H9 (cell line): Measurements from ENCODE around the gene PELO. TPM values are rescaled to one million over a fixed set of nuclear protein-coding genes. Genes with fewer than 3 reads are reported as not detected.

ENCODE experiments used
- DNase-seq: peaks from one replicate; pipeline ENCODE4 v3.0.0-alpha.2; 2017
- H2AFZ ChIP-seq: one replicate; pipeline ENCODE4 v1.6.1; 2013; ENCODE audit warnings: mild to moderate bottlenecking, low read length, control low read depth, moderate library complexity
- H2AK5ac ChIP-seq: 2 replicates; pipeline ENCODE4 v1.6.1; 2013; ENCODE audit warnings: low read length, control low read depth, mixed read lengths; ENCODE audit not compliant: insufficient read length
- H2BK120ac ChIP-seq: one replicate; pipeline ENCODE4 v1.6.1; 2013; ENCODE audit warnings: low read depth, mild to moderate bottlenecking, low read length, control low read depth, inconsistent platforms; ENCODE audit not compliant: poor library complexity, severe bottlenecking
- H2BK12ac ChIP-seq: 2 replicates; pipeline ENCODE4 v1.6.1; 2013; ENCODE audit warnings: low read length, control low read depth, mixed read lengths, low read depth; ENCODE audit not compliant: insufficient read length
- H2BK15ac ChIP-seq: 2 replicates; pipeline ENCODE4 v1.6.1; 2013; ENCODE audit warnings: low read depth, low read length, control low read depth
- H2BK20ac ChIP-seq: one replicate; pipeline ENCODE4 v1.6.1; 2013; ENCODE audit warnings: low read depth, mild to moderate bottlenecking, low read length, control low read depth, inconsistent platforms; ENCODE audit not compliant: poor library complexity, severe bottlenecking
- H2BK5ac ChIP-seq: 2 replicates; pipeline ENCODE4 v1.6.1; 2013; ENCODE audit warnings: low read length, control low read depth, mixed read lengths; ENCODE audit not compliant: insufficient read length
- H3K14ac ChIP-seq: 2 replicates; pipeline ENCODE4 v1.6.1; 2013; ENCODE audit warnings: low read length, control low read depth; ENCODE audit not compliant: insufficient read depth
- H3K18ac ChIP-seq: 2 replicates; pipeline ENCODE4 v1.6.1; 2013; ENCODE audit warnings: low read depth, mild to moderate bottlenecking, mixed read lengths, low read length, control low read depth; ENCODE audit not compliant: insufficient read length
- H3K23ac ChIP-seq: 2 replicates; pipeline ENCODE4 v1.6.1; 2013; ENCODE audit warnings: low read length, control low read depth, mixed read lengths, low read depth; ENCODE audit not compliant: insufficient read length
- H3K23me2 ChIP-seq: 2 replicates; pipeline ENCODE4 v1.6.1; 2013; ENCODE audit warnings: low read depth, mild to moderate bottlenecking, mixed read lengths, low read length, control low read depth; ENCODE audit not compliant: insufficient read length, poor library complexity, severe bottlenecking
- H3K27ac ChIP-seq: 2 replicates; pipeline ENCODE4 v1.5.1; 2013; ENCODE audit warnings: low read length, control low read depth, mixed read lengths, low read depth; ENCODE audit not compliant: insufficient read length
- H3K27me3 ChIP-seq: 2 replicates; pipeline ENCODE4 v1.6.1; 2013; ENCODE audit warnings: low read length, control low read depth, inconsistent platforms; ENCODE audit not compliant: insufficient read depth
- H3K4ac ChIP-seq: 2 replicates; pipeline ENCODE4 v1.6.1; 2013; ENCODE audit warnings: low read depth, mild to moderate bottlenecking, control low read depth, inconsistent platforms, low read length, moderate library complexity
- H3K4me1 ChIP-seq: 2 replicates; pipeline ENCODE4 v1.6.1; 2013; ENCODE audit warnings: low read length, control low read depth, inconsistent platforms; ENCODE audit not compliant: insufficient read depth
- H3K4me2 ChIP-seq: 2 replicates; pipeline ENCODE4 v1.6.1; 2013; ENCODE audit warnings: low read length, control low read depth, mixed read lengths; ENCODE audit not compliant: insufficient read length, insufficient read depth
- H3K56ac ChIP-seq: 2 replicates; pipeline ENCODE4 v1.6.1; 2013; ENCODE audit warnings: low read depth, mild to moderate bottlenecking, mixed read lengths, low read length, control low read depth; ENCODE audit not compliant: insufficient read length
- H3K79me1 ChIP-seq: 2 replicates; pipeline ENCODE4 v1.6.1; 2013; ENCODE audit warnings: low read depth, mild to moderate bottlenecking, moderate library complexity, low read length, control low read depth, inconsistent platforms; ENCODE audit not compliant: insufficient read depth, poor library complexity, severe bottlenecking
- H3K79me2 ChIP-seq: 2 replicates; pipeline ENCODE4 v1.6.1; 2013; ENCODE audit warnings: low read length, control low read depth, inconsistent platforms; ENCODE audit not compliant: insufficient read depth
- H3K9ac ChIP-seq: 2 replicates; pipeline ENCODE4 v1.6.1; 2013; ENCODE audit warnings: low read length, control low read depth, mixed read lengths; ENCODE audit not compliant: insufficient read length; ENCODE audit errors: extremely low read depth
- H3K9me3 ChIP-seq: one replicate; pipeline ENCODE4 v1.6.1; 2013; ENCODE audit warnings: low read depth, low read length, inconsistent platforms; ENCODE audit not compliant: control insufficient read depth
- H3T11ph ChIP-seq: one replicate; pipeline ENCODE4 v1.6.1; 2013; ENCODE audit warnings: mild to moderate bottlenecking, low read length, control low read depth, inconsistent platforms
- H4K20me1 ChIP-seq: one replicate; pipeline ENCODE4 v1.6.1; 2013; ENCODE audit not compliant: control insufficient read depth, insufficient read length, insufficient read depth
- H4K5ac ChIP-seq: 2 replicates; pipeline ENCODE4 v1.6.1; 2013; ENCODE audit warnings: low read depth, mild to moderate bottlenecking, mixed read lengths, low read length, control low read depth; ENCODE audit not compliant: insufficient read length
- H4K8ac ChIP-seq: replicated peaks from 2 replicates; pipeline ENCODE4 v1.6.1; 2013; ENCODE audit warnings: low read length, control low read depth, mixed read lengths, low read depth; ENCODE audit not compliant: insufficient read length
- H4K91ac ChIP-seq: 2 replicates; pipeline ENCODE4 v1.6.1; 2013; ENCODE audit warnings: low read depth, mild to moderate bottlenecking, moderate library complexity, mixed read lengths, low read length, control low read depth; ENCODE audit not compliant: insufficient read length
- H3K27ac Mint-ChIP-seq, 3 experiments: 2 replicates in 2 of 3; 3 replicates in 1 of 3; pipeline ENCODE4 v1.8.0; 2020 to 2021; ENCODE audit warnings: mixed read lengths in 3 of 3, mild to moderate bottlenecking in 1 of 3, moderate library complexity in 1 of 3
- H3K27me3 Mint-ChIP-seq: 2 replicates; pipeline ENCODE4 v1.8.0; 2021; ENCODE audit warnings: low read depth, mild to moderate bottlenecking, moderate library complexity, mixed read lengths
- H3K36me3 Mint-ChIP-seq, 3 experiments: 2 replicates in 2 of 3; 3 replicates in 1 of 3; pipeline ENCODE4 v1.8.0; 2020 to 2021; ENCODE audit warnings: low read depth in 3 of 3, mixed read lengths in 3 of 3; ENCODE audit not compliant: insufficient read depth in 1 of 3
- H3K4me1 Mint-ChIP-seq, 2 experiments: 2 replicates each; pipeline ENCODE4 v1.8.0; 2020; ENCODE audit warnings: mixed read lengths in 2 of 2
- H3K4me3 Mint-ChIP-seq, 2 experiments: 2 replicates in 1 of 2; 3 replicates in 1 of 2; pipeline ENCODE4 v1.8.0; 2020 to 2021; ENCODE audit warnings: mild to moderate bottlenecking in 2 of 2, mixed read lengths in 2 of 2, moderate library complexity in 1 of 2
- H3K9me3 Mint-ChIP-seq, 2 experiments: 2 replicates in 1 of 2; 3 replicates in 1 of 2; pipeline ENCODE4 v1.8.0; 2020; ENCODE audit warnings: mild to moderate bottlenecking in 2 of 2, mixed read lengths in 2 of 2, moderate library complexity in 1 of 2
- WGBS: extraction: QIAGEN DNeasy Blood & Tissue Kit; methylation state at CpG from one replicate; pipeline ENCODE4 v1.1.7; 2013; ENCODE audit warnings: missing lambda C conversion rate, low lambda C conversion rate, mixed read lengths; ENCODE audit not compliant: insufficient read length; ENCODE audit errors: extremely low coverage; 5-methylcytosine and 5-hydroxymethylcytosine counted together
- total RNA-seq: library from RNA; stranded (reverse); gene quantifications from 2 replicates; pipeline ENCODE4 v1.2.1, GENCODE V29; 2021
- TF ChIP-seq, protein P1 (sequence below): fragments of 200-600 bp; sonication (generic); conservative IDR thresholded peaks from 3 replicates; pipeline ENCODE4 v1.8.0; 2021; ENCODE audit warnings: antibody characterized with exemption, mild to moderate bottlenecking

The PELO gene
- total RNA-seq, 1 experiment from 2014 or later = 20.3 TPM

DNA sequence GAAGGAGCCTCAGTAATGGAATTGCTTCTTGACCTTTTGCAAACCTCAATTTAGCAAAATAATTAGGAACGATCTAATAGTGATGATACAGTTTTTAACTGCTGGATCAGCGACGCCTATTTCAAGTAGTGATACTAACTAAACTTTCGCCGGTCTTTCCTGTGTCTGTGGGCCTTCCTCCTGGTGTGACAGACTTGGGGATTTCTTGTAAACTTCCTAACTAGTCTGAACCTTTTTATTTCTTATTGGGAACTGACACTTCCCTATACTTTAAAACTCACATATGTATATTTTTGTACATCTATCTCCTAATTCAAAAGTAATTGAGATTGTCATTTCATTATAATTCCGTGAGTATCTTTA, 15.2 kb downstream of the PELO start:
- H3K4me3 Mint-ChIP-seq = peak overlapping the region; percentile 40 to 60
- Histone ChIP-seq H3K4me1 (peaks cover 6% of the 10 kb centered on the region; the same call in 1 of the 2 replicates), H3K56ac (no peak overlapping the region), H4K20me1 (no peaks in the 10 kb centered on the region), H2AFZ (no peak overlapping the region), H3K9ac (no peak overlapping the region), H3K79me1 (no peaks in the 10 kb centered on the region), H3T11ph (no peak overlapping the region), H4K91ac (no peak overlapping the region), H2BK15ac (no peak overlapping the region), H3K4ac (no peak overlapping the region), H2AK5ac (no peak overlapping the region), H3K14ac (no peak overlapping the region), H2BK20ac (no peak overlapping the region), H3K4me2 (no peak overlapping the region), H3K23ac (no peak overlapping the region), H3K79me2 (peaks cover 14% of the 10 kb centered on the region; the same call in 1 of the 2 replicates), H3K27me3 (no peaks in the 10 kb centered on the region), H4K5ac (no peak overlapping the region), H3K18ac (no peak overlapping the region), H3K9me3 (no peaks in the 10 kb centered on the region), H2BK12ac (no peak overlapping the region), H2BK120ac (no peak overlapping the region), H4K8ac (no peak overlapping the region), H3K27ac (no peak overlapping the region), H2BK5ac (no peak overlapping the region), H3K23me2 (peaks cover 26% of the 10 kb centered on the region)
- no CpG with 5 or more reads among the region's 6 CpGs for WGBS
- no peaks in the 10 kb centered on the region; a peak in 1 of 5 replicates for H3K9me3 Mint-ChIP-seq
- H3K27me3 Mint-ChIP-seq = no peaks in the 10 kb centered on the region
- peaks cover 4 to 7% (median 6%) of the 10 kb centered on the region in 3 experiments for H3K36me3 Mint-ChIP-seq
- DNase-seq = no peak
- H3K4me1 Mint-ChIP-seq = peaks cover 38 to 42% of the 10 kb centered on the region in 2 experiments
- no peak overlapping the region for H3K27ac Mint-ChIP-seq
- TF ChIP-seq, protein P1, sequence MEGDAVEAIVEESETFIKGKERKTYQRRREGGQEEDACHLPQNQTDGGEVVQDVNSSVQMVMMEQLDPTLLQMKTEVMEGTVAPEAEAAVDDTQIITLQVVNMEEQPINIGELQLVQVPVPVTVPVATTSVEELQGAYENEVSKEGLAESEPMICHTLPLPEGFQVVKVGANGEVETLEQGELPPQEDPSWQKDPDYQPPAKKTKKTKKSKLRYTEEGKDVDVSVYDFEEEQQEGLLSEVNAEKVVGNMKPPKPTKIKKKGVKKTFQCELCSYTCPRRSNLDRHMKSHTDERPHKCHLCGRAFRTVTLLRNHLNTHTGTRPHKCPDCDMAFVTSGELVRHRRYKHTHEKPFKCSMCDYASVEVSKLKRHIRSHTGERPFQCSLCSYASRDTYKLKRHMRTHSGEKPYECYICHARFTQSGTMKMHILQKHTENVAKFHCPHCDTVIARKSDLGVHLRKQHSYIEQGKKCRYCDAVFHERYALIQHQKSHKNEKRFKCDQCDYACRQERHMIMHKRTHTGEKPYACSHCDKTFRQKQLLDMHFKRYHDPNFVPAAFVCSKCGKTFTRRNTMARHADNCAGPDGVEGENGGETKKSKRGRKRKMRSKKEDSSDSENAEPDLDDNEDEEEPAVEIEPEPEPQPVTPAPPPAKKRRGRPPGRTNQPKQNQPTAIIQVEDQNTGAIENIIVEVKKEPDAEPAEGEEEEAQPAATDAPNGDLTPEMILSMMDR = no peak
